Upper lobe of right lung (tissue), 1 donor: ENCODE measurements around the gene BDKRB1. TPM values are rescaled to one million over a fixed set of nuclear protein-coding genes. Genes with fewer than 3 reads are reported as not detected.

ENCODE experiments used
- ATAC-seq: fragments of 200-7000 bp; cut with Tn5 transposase; one replicate; pipeline ENCODE4 v1.9.1; 2020; ENCODE audit warnings: mild to moderate bottlenecking, moderate library complexity
- DNase-seq: peaks from one replicate; pipeline ENCODE4 v3.0.0-alpha.2; 2020
- H3K27ac ChIP-seq: fragments of 200-600 bp; one replicate; pipeline ENCODE4 v1.8.0; 2022
- H3K27me3 ChIP-seq: fragments of 200-600 bp; one replicate; pipeline ENCODE4 v1.8.0; 2022; ENCODE audit warnings: mild to moderate bottlenecking
- H3K36me3 ChIP-seq: fragments of 200-600 bp; one replicate; pipeline ENCODE4 v1.8.0; 2022
- H3K4me1 ChIP-seq: fragments of 200-600 bp; one replicate; pipeline ENCODE4 v1.8.0; 2022
- H3K4me3 ChIP-seq: fragments of 200-600 bp; one replicate; pipeline ENCODE4 v1.8.0; 2022; ENCODE audit warnings: mild to moderate bottlenecking
- H3K9me3 ChIP-seq: fragments of 200-600 bp; one replicate; pipeline ENCODE4 v1.8.0; 2022
- CTCF ChIP-seq: fragments of 200-600 bp; IDR thresholded peaks from one replicate; pipeline ENCODE4 v1.8.0; 2022; ENCODE audit warnings: antibody characterized with exemption
- intact Hi-C: fragments of 100-400 bp; cut with DNase I; formaldehyde crosslinking; loops from one replicate; pipeline ENCODE4 v1.11.0; 2022
- total RNA-seq: library from RNA; stranded (reverse); fragmentation: NEBNext Ultra II Directional; extraction: Animal tissue kit (Norgen Biotek cat#: 25700); gene quantifications from one replicate; pipeline ENCODE4 v1.2.1, GENCODE V29; 2021
- donor health status: DM: no; HTN: yes; CAD: no; lungs with severe emphysema.

BDKRB1 gene
- total RNA-seq, 1 donor from 2014 or later: not detected

DNA sequence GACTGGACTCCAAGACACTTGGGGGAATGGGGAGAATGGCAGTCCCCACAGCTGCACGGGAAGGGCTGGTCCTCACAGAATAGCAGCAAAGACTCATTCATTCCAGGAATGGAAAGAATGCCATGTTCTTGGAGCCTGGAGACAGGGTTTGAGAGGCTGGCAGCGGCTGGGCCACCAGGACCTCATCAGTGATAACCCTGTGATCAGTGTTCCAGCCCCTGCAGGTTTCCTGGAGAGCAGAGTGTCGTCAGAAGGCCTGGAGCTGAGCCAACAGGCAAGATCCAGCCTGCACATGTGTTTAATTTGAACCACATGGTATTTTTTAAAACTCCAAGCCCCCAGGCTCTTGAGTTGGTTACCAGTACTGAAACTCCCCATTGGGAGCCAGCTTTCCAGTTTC lies 11.3 kb downstream of the BDKRB1 start:
- TF ChIP-seq CTCF: no peak
- Histone ChIP-seq H3K9me3 (no peaks in the 10 kb centered on the region), H3K4me3 (no peak overlapping the region), H3K27ac (no peak overlapping the region), H3K36me3 (no peaks in the 10 kb centered on the region), H3K4me1 (no peaks in the 10 kb centered on the region), H3K27me3 (no peaks in the 10 kb centered on the region)
- no peak for DNase-seq
- intact Hi-C loops: no loop called here
- no peak for ATAC-seq

DNA sequence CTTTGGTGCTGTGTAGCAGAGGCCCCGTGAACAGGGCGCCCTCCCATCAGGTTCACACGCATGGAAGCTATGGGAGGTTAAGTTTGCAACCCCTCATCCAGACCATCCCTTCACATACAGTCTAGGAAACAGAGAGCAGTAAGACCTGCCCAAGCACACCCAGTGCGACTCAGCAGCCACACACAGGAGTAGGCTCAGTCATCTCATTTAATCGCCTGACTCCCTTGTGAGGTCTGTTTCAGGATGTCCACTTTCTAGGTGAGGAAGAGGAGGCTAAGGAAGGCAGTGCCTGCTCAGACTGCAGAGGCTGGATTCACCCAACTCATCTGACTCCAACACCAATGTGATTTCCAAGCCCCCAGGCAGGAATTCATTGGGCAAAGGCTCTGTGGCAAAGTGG lies 11.9 kb downstream of the BDKRB1 start:
- no peaks in the 10 kb centered on the region for H3K27me3 ChIP-seq
- TF ChIP-seq CTCF: no peak
- no peak for ATAC-seq
- H3K9me3 ChIP-seq: no peaks in the 10 kb centered on the region
- H3K27ac ChIP-seq: no peak overlapping the region
- no peak overlapping the region for H3K4me3 ChIP-seq
- intact Hi-C loops: no loop called here
- no peaks in the 10 kb centered on the region for H3K36me3 ChIP-seq
- DNase-seq: no peak
- no peaks in the 10 kb centered on the region for H3K4me1 ChIP-seq

GRCh38 chr14:96268431-96269358 lies 12.7 kb downstream of the BDKRB1 start:
- H3K27me3 ChIP-seq: no peaks in the 10 kb centered on the region
- no peak overlapping the region for H3K27ac ChIP-seq
- no peaks in the 10 kb centered on the region for H3K36me3 ChIP-seq
- no peaks in the 10 kb centered on the region for H3K9me3 ChIP-seq
- intact Hi-C loops: no loop called here
- DNase-seq (no peak), ATAC-seq (peak; percentile 48)
- TF ChIP-seq CTCF: no peak
- H3K4me1 ChIP-seq: no peaks in the 10 kb centered on the region
- H3K4me3 ChIP-seq: no peak overlapping the region

GRCh38 chr14:96269359-96269710 lies 13.3 kb downstream of the BDKRB1 start:
- H3K27ac ChIP-seq: no peak overlapping the region
- intact Hi-C loops: no loop called here
- H3K36me3 ChIP-seq: no peaks in the 10 kb centered on the region
- no peak for DNase-seq
- ATAC-seq: peak; percentile 5
- no peaks in the 10 kb centered on the region for H3K9me3 ChIP-seq
- no peak overlapping the region for H3K4me3 ChIP-seq
- H3K4me1 ChIP-seq: no peaks in the 10 kb centered on the region
- no peaks in the 10 kb centered on the region for H3K27me3 ChIP-seq
- TF ChIP-seq CTCF: no peak

GRCh38 chr14:96270565-96271420 lies 14.8 kb downstream of the BDKRB1 start:
- Histone ChIP-seq H3K4me3 (no peak overlapping the region), H3K27ac (no peak overlapping the region), H3K27me3 (no peaks in the 10 kb centered on the region), H3K9me3 (no peaks in the 10 kb centered on the region), H3K4me1 (peaks cover 7% of the 10 kb centered on the region), H3K36me3 (no peaks in the 10 kb centered on the region)
- no peak for ATAC-seq
- no peak for DNase-seq
- no peak for TF ChIP-seq CTCF
- intact Hi-C loops: no loop called here
